Erythroblast (primary cell): ENCODE results near the gene STK38L.

Experiments
- GATA1 ChIP-seq: IDR thresholded peaks from 2 replicates; pipeline ENCODE4 v1.6.1; 2011; ENCODE audit warnings: low read depth, mild to moderate bottlenecking, control low read depth, low read length, moderate library complexity
- POLR2A ChIP-seq: IDR thresholded peaks from 2 replicates; pipeline ENCODE4 v1.6.1; 2011; ENCODE audit warnings: mild to moderate bottlenecking, low read length

DNA sequence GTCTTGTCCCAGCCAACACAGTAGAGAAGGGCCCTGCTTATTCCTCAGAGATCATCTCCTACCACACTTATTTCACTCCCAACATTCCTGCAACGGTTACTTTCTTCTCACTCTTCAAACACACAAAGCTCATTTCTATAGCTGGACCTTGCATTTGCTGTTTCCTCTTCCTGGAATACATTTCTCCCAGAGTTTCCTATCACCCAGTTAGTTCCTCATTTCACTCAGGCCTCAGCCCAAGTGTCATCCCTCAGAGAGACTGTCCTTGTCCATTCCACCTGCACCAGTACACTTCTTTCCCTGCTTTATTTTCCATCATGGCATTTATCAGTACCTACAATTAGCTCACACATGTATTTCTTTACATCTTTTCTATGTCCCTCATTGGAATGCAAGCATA is 14.7 kb upstream of the STK38L start:
- TF ChIP-seq POLR2A, result no peak
- TF ChIP-seq GATA1, result no peak
